GM12878 (cell line): ENCODE measurements around the gene S100A8. TPM values are rescaled to one million over a fixed set of nuclear protein-coding genes. Genes with fewer than 3 reads are reported as not detected.

ENCODE experiments used
- ATAC-seq: fragments of 200-7000 bp; cut with Tn5 transposase; 3 replicates; pipeline ENCODE4 v1.9.1; 2020; ENCODE audit warnings: mild to moderate bottlenecking, moderate library complexity
- BruUV-seq: library from RNA; stranded (reverse); fragments of 400-500 nt; replicated peaks from 2 replicates; lab custom pipeline; 2021; lab: Mats Ljungman, UMichigan
- CTCF ChIA-PET: fragments of 300-600 bp; sonication (Branson Sonifier 250); formaldehyde crosslinking; extraction: SDS; loops from one replicate; lab custom pipeline; 2021; ENCODE audit warnings: inconsistent platforms; lab: Yijun Ruan, JAX
- POLR2A ChIA-PET: fragments of 350-600 bp; formaldehyde crosslinking; extraction: SDS; loops from one replicate; lab custom pipeline; 2021; ENCODE audit warnings: inconsistent platforms; lab: Charles Lee
- RAD21 ChIA-PET: fragments of 300-600 bp; sonication (Branson Sonifier 250); formaldehyde crosslinking; loops from one replicate; lab custom pipeline; 2023; ENCODE audit warnings: antibody characterized with exemption; ENCODE audit not compliant: unreplicated experiment; lab: Charles Lee
- SMC1A ChIA-PET: fragments of 300-600 bp; sonication (Branson Sonifier 250); formaldehyde crosslinking; loops from one replicate; lab custom pipeline; 2023; ENCODE audit not compliant: unreplicated experiment, uncharacterized antibody; lab: Charles Lee
- DNase-seq: peaks from one replicate; pipeline ENCODE4 v3.0.0-alpha.2; 2011; ENCODE audit warnings: low read depth, low spot score
- FAIRE-seq: peaks from 3 replicates; lab custom pipeline; 2011; peaks lifted over from hg19 to GRCh38; lab: Jason Lieb, UNC
- H2AFZ ChIP-seq: 2 replicates; pipeline ENCODE4 v1.6.0; 2011; ENCODE audit warnings: low read depth, low read length, control low read depth; ENCODE audit not compliant: control insufficient read depth
- H3K27ac ChIP-seq: 2 replicates; pipeline ENCODE4 v1.5.1; 2011; ENCODE audit warnings: control low read depth; ENCODE audit not compliant: control insufficient read depth, insufficient read depth
- H3K27me3 ChIP-seq, 2 experiments: replicated peaks in 1 of 2; 2 replicates each; pipeline versions ENCODE4 v1.6.0 to v1.6.1; 2011; ENCODE audit warnings: low read length in 1 of 2; ENCODE audit not compliant: control insufficient read depth in 2 of 2, insufficient read depth in 2 of 2
- H3K36me3 ChIP-seq, 2 experiments: 2 replicates each; pipeline ENCODE4 v1.5.1; 2011; ENCODE audit warnings: low read length in 1 of 2; ENCODE audit not compliant: control insufficient read depth in 2 of 2, insufficient read depth in 2 of 2
- H3K4me1 ChIP-seq: 2 replicates; pipeline ENCODE4 v1.6.1; 2011; ENCODE audit warnings: mild to moderate bottlenecking, low read length, moderate library complexity, mixed read lengths; ENCODE audit not compliant: control insufficient read depth, insufficient read depth
- H3K4me2 ChIP-seq: 2 replicates; pipeline ENCODE4 v1.6.0; 2011; ENCODE audit warnings: control low read depth; ENCODE audit not compliant: control insufficient read depth, insufficient read depth
- H3K4me3 ChIP-seq: fragments of 200-600 bp; sonication (generic); 2 replicates; pipeline ENCODE4 v1.5.1; 2016
- H3K79me2 ChIP-seq: 2 replicates; pipeline ENCODE4 v1.6.0; 2011; ENCODE audit warnings: low read length; ENCODE audit not compliant: control insufficient read depth, insufficient read depth
- H3K9ac ChIP-seq: 2 replicates; pipeline ENCODE4 v1.8.0; 2011; ENCODE audit warnings: low read length, control low read depth, mixed read lengths; ENCODE audit not compliant: control insufficient read depth, insufficient read depth
- H3K9me3 ChIP-seq: replicated peaks from 3 replicates; pipeline ENCODE4 v1.5.1; 2011; ENCODE audit warnings: mild to moderate bottlenecking, low read length; ENCODE audit not compliant: control insufficient read depth, insufficient read depth
- H4K20me1 ChIP-seq: 2 replicates; pipeline ENCODE4 v1.6.0; 2011; ENCODE audit not compliant: control insufficient read depth, insufficient read depth
- BRCA1 ChIP-seq: IDR thresholded peaks from 2 replicates; pipeline ENCODE4 v1.6.1; 2011; ENCODE audit warnings: low read depth, low read length, improper control_type of control experiment
- CTCF ChIP-seq, 3 experiments: IDR thresholded peaks in 2 of 3; conservative IDR thresholded peaks in 1 of 3; 2 replicates each; pipeline ENCODE4 v1.5.1; 2011; ENCODE audit warnings: low read depth in 3 of 3, low read length in 3 of 3, mild to moderate bottlenecking in 3 of 3, control low read depth in 2 of 3, moderate library complexity in 2 of 3, inconsistent platforms in 1 of 3, mixed read lengths in 1 of 3; ENCODE audit not compliant: control insufficient read depth in 2 of 3, insufficient read depth in 1 of 3; ENCODE audit errors: extremely low read depth in 1 of 3
- GABPA ChIP-seq: IDR thresholded peaks from 2 replicates; pipeline ENCODE4 v1.6.1; 2014; ENCODE audit warnings: antibody characterized with exemption, low read depth, mild to moderate bottlenecking, inconsistent platforms
- HDAC2 ChIP-seq: fragments of 200-600 bp; sonication (generic); IDR thresholded peaks from 2 replicates; pipeline ENCODE4 v1.6.1; 2017
- HDGF ChIP-seq: fragments of 450-650 bp; IDR thresholded peaks from 2 replicates; pipeline ENCODE4 v1.6.1; 2016; ENCODE audit warnings: antibody characterized with exemption
- LARP7 ChIP-seq: fragments of 450-650 bp; IDR thresholded peaks from 2 replicates; pipeline ENCODE4 v1.6.1; 2017; ENCODE audit warnings: mild to moderate bottlenecking
- MYC ChIP-seq: IDR thresholded peaks from 2 replicates; pipeline ENCODE4 v1.6.1; 2011; ENCODE audit warnings: mild to moderate bottlenecking, low read length, moderate library complexity, inconsistent platforms; ENCODE audit not compliant: insufficient read depth, insufficient replicate concordance, insufficient read length, severe bottlenecking
- POU2F2 ChIP-seq: IDR thresholded peaks from 3 replicates; pipeline ENCODE4 v1.6.1; 2011; ENCODE audit warnings: low read depth, mild to moderate bottlenecking, low read length, borderline replicate concordance
- RAD21 ChIP-seq: IDR thresholded peaks from 2 replicates; pipeline ENCODE4 v1.6.1; 2011; ENCODE audit warnings: mild to moderate bottlenecking, low read depth, low read length, moderate library complexity; ENCODE audit not compliant: insufficient read depth
- SMC3 ChIP-seq: IDR thresholded peaks from 2 replicates; pipeline ENCODE4 v1.6.1; 2011; ENCODE audit warnings: low read length, improper control_type of control experiment, borderline replicate concordance
- SP1 ChIP-seq: IDR thresholded peaks from one replicate; pipeline ENCODE4 v1.6.1; 2011; ENCODE audit warnings: low read depth, low read length
- SUPT20H ChIP-seq: IDR thresholded peaks from 2 replicates; pipeline ENCODE4 v1.6.1; 2011; ENCODE audit warnings: low read depth, mild to moderate bottlenecking, low read length, moderate library complexity, borderline replicate concordance; ENCODE audit not compliant: control insufficient read depth
- WGBS: methylation state at CpG from one replicate; pipeline ENCODE4 v1.1.6; 2016; ENCODE audit warnings: low lambda C conversion rate; ENCODE audit not compliant: insufficient replicate concordance, insufficient coverage; ENCODE audit errors: missing lambda C conversion rate; 5-methylcytosine and 5-hydroxymethylcytosine counted together
- in situ Hi-C: fragments of 300-500 bp; cut with MboI; formaldehyde crosslinking; loops from 9 replicates; pipeline ENCODE4 v1.14.3; 2018; ENCODE audit warnings: mixed read lengths
- intact Hi-C: fragments of 100-400 bp; cut with micrococcal nuclease; formaldehyde crosslinking; loops from one replicate; pipeline ENCODE4 v1.14.2; 2022; ENCODE audit not compliant: unreplicated experiment
- polyA plus RNA-seq, 11 experiments: library from polyadenylated mRNA; depleted of rRNA in 4 of 11; unstranded in 6 of 11; stranded (reverse) in 5 of 11; fragments of >200 nt; fragmentation: Nextera tagmentation in 4 of 11; fragmentation: Illumina TruSeq in 1 of 11; extraction: Ambion mirVana in 4 of 11; extraction: Trizol in 1 of 11; gene quantifications; 1 replicate in 1 of 11; 2 replicates in 10 of 11; pipeline versions ENCODE4 v1.2.1 to v1.2.3, GENCODE V29; 2011 to 2016; ENCODE audit warnings: inconsistent platforms in 2 of 11, missing spikeins in 2 of 11, low read depth in 1 of 11
- total RNA-seq, 4 experiments: library from RNA; depleted of rRNA in 3 of 4; stranded (reverse); fragments of >200 nt in 3 of 4; fragmentation: Illumina TruSeq in 1 of 4; extraction: Trizol in 1 of 4; gene quantifications; 2 replicates each; pipeline versions ENCODE4 v1.2.1 to v1.2.3, GENCODE V29; 2013 to 2021

S100A8 gene
- total and polyA plus RNA-seq, 10 of the 15 experiments (the other 5 are each of a cell fraction or from before 2014, with no cell fraction given): 0.28 TPM; not detected in 9

- CTCF ChIA-PET: interaction anchor here (0.8 to 8.6 kb wide), 20 partner anchors 12 to 216 kb away, joined by 3 to 326 read pairs (median 5); partner anchors contain the start of gene PGLYRP3
- no peak for FAIRE-seq
- intact Hi-C loops (no loop called here), in situ Hi-C loops (no loop called here)
- Histone ChIP-seq H3K27me3 (no peaks in the 10 kb centered on the region), H3K9ac (no peak overlapping the region), H4K20me1 (no peaks in the 10 kb centered on the region), H3K9me3 (no peaks in the 10 kb centered on the region), H3K4me1 (peaks cover 6% of the 10 kb centered on the region), H3K79me2 (no peaks in the 10 kb centered on the region), H3K27ac (no peak overlapping the region), H3K4me2 (no peak overlapping the region), H3K36me3 (no peaks in the 10 kb centered on the region), H2AFZ (no peak overlapping the region), H3K4me3 (no peak overlapping the region)
- RAD21 ChIA-PET: interaction anchor here (2.8 to 8.4 kb wide), 2 partner anchors 138 to 139 kb away, joined by 18 to 94 read pairs; no protein-coding TSS in a partner anchor
- no peak for ATAC-seq
- TF ChIP-seq SP1 (no peak), SUPT20H (no peak)
- POLR2A ChIA-PET: no interaction called here
- BruUV-seq: no TSS peak
- no peak for DNase-seq
- WGBS: 59% methylated on average over 8 of the region's 8 CpGs
- SMC1A ChIA-PET: interaction anchor here (0.6 to 6.2 kb wide), 3 partner anchors 138 to 148 kb away, joined by 3 to 106 read pairs (median 14); no protein-coding TSS in a partner anchor
These were observed 34.3 kb downstream of the S100A8 start for GRCh38 chr1:153356392-153357075.

- CTCF ChIA-PET: interaction anchor here (0.5 to 8.6 kb wide), 31 partner anchors 9 to 716 kb away, joined by 3 to 326 read pairs (median 4); partner anchors contain the start of gene PGLYRP3
- SMC1A ChIA-PET: interaction anchor here (0.9 to 6.2 kb wide), 6 partner anchors 10 to 139 kb away, joined by 3 to 106 read pairs (median 4); no protein-coding TSS in a partner anchor
- H3K4me3 ChIP-seq: no peak overlapping the region
- no peak overlapping the region for H3K27ac ChIP-seq
- RAD21 ChIA-PET: interaction anchor here (0.9 to 8.4 kb wide), 5 partner anchors 9 to 213 kb away, joined by 3 to 94 read pairs (median 5); no protein-coding TSS in a partner anchor
- no peaks in the 10 kb centered on the region for H4K20me1 ChIP-seq
- peak; percentile 89 for ATAC-seq
- H3K79me2 ChIP-seq: no peaks in the 10 kb centered on the region
- no peaks in the 10 kb centered on the region for H3K9me3 ChIP-seq
- no peaks in the 10 kb centered on the region for H3K27me3 ChIP-seq
- H3K36me3 ChIP-seq: no peaks in the 10 kb centered on the region
- H3K4me2 ChIP-seq: no peak overlapping the region
- H2AFZ ChIP-seq: no peak overlapping the region
- in situ Hi-C loops: no loop called here
- peak; percentile 87 for FAIRE-seq
- H3K4me1 ChIP-seq: peaks cover 6% of the 10 kb centered on the region
- TF ChIP-seq MYC (no peak), CTCF (IDR thresholded peaks at IDR 0.05 in 2 of 3, conservative IDR thresholded peaks at IDR 0.05 in 1 of 3; ENCODE audit: control insufficient read depth in 2 of 3, extremely low read depth in 1 of 3, insufficient read depth in 1 of 3, low read depth in 3 of 3, low read length in 3 of 3) (peak; percentile 67 to 73 (median 71)), LARP7 (0 out of 2 replicates have a peak, but pooled peaks have one; percentile 35), SMC3 (peak; percentile 44; the same call in 1 of the 2 replicates), HDGF (no peak), RAD21 (peak; percentile 69), GABPA (no peak), BRCA1 (no peak), POU2F2 (no peak), HDAC2 (no peak)
- no peak for DNase-seq
- 17% methylated on average over 10 of the region's 10 CpGs for WGBS
- intact Hi-C loops: loop anchor here (1.0 kb wide), 1 partner anchor 49 kb away; no protein-coding TSS in a partner anchor
- BruUV-seq: no TSS peak
- POLR2A ChIA-PET: interaction anchor here (0.6 kb wide), 1 partner anchor 11 kb away, joined by 3 read pairs; no protein-coding TSS in a partner anchor
- no peak overlapping the region for H3K9ac ChIP-seq
These were observed 35.3 kb downstream of the S100A8 start for GRCh38 chr1:153355445-153356071.
